Stimulated activated naive CD8-positive, alpha-beta T cell treated with anti-CD3 and anti-CD28 coated beads, Interleukin-15, Interleukin-2, amounts not matched to agents 100 ng/mL and 50 ng/mL, for 24 hours (primary cell): ENCODE results near the gene EPB41L4B.

Experiments
- H3K27ac Mint-ChIP-seq: one replicate; pipeline ENCODE4 v1.8.0; 2021; ENCODE audit warnings: mild to moderate bottlenecking, mixed read lengths
- H3K27me3 Mint-ChIP-seq: one replicate; pipeline ENCODE4 v1.8.0; 2021; ENCODE audit warnings: mixed read lengths
- H3K36me3 Mint-ChIP-seq: one replicate; pipeline ENCODE4 v1.8.0; 2021; ENCODE audit warnings: low read depth, mixed read lengths
- H3K4me1 Mint-ChIP-seq: one replicate; pipeline ENCODE4 v1.8.0; 2021; ENCODE audit warnings: low read depth, mixed read lengths
- H3K4me3 Mint-ChIP-seq: one replicate; pipeline ENCODE4 v1.8.0; 2021; ENCODE audit warnings: mild to moderate bottlenecking, mixed read lengths
- H3K9me3 Mint-ChIP-seq: one replicate; pipeline ENCODE4 v1.8.0; 2021; ENCODE audit warnings: mixed read lengths

Gene EPB41L4B

DNA sequence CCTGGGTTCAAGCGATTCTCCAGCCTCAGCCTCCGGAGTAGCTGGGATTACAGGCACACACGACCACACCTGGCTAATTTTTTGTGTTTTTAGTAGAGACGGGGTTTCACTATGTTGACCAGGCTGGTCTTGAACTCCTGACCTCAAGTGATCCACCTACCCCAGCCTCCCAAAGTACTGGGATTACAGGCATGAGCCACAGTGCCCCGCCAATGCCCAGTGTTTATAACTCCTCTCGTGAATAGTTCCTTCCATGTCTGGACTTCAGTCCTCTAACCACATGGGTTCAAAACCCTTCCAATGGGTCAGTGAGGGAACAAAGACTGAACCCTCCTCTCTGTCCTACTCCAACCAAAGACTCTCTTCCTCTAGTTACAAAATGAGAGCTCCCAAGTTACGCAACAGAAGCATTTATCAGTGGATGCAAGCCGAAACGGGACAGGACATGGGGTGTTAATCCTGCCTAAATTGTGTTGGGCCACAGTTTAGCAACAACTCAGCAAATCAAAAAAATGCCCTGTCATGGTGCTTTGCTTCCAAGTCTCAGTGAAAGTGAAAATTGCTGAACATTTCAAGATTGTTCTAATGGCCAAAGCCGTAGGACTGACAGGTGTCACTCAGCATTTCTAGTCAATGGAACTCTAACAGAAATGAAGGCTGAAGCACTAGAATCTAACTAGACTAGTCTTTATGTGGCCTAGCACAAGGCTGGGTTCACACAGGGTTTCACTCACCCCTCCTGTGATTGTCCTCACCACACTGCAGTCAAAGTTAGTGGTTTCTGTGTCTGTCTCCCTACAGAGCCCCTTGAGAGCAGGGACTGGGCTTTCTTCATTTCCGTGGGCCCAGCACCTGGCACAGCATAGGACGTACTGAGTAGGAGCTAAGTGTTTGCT lies 197.9 kb downstream of the EPB41L4B start:
- Mint-ChIP-seq H3K36me3 (peaks cover under 1% of the 10 kb centered on the region), H3K9me3 (no peaks in the 10 kb centered on the region), H3K27ac (no peak overlapping the region), H3K27me3 (no peaks in the 10 kb centered on the region), H3K4me3 (no peak overlapping the region), H3K4me1 (peaks cover 20% of the 10 kb centered on the region)
